Germinal center (tissue), 1 donor: ENCODE results near the gene TRIM60.
"Not testable (repeated sequence)": the region's sequence is repeated elsewhere in the genome, so short reads cannot be mapped to it uniquely, and the experiment has no call there.

Source experiments
- DNase-seq: peaks from one replicate; pipeline ENCODE4 v3.0.0; 2012; ENCODE audit warnings: mixed read lengths, low spot score

TRIM60 gene

GRCh38 chr4:165031436-165032211 is at the start of gene TRIM60:
TSS of gene TRIM60 (plus strand) at chr4:165031999. CDS start at chr4:165040073, 8,074 bp downstream.
- DNase-seq, result no peak

GRCh38 chr4:164989471-164989870 is 42.3 kb upstream of the TRIM60 start:
- DNase-seq, result no peak

- not testable (repeated sequence) for DNase-seq
Measured at GRCh38 chr4:164990786-164991185, 41.0 kb upstream of the TRIM60 start.

GRCh38 chr4:164996123-164996522 is 35.7 kb upstream of the TRIM60 start:
- not testable (repeated sequence) for DNase-seq

- no peak for DNase-seq
Measured at GRCh38 chr4:164997324-164997723, 34.5 kb upstream of the TRIM60 start.

GRCh38 chr4:164997941-164998340 is 33.9 kb upstream of the TRIM60 start:
- no peak for DNase-seq

- not testable (repeated sequence) for DNase-seq
Measured at GRCh38 chr4:164998526-164999080, 33.2 kb upstream of the TRIM60 start.

- DNase-seq, result not testable (repeated sequence)
Measured at GRCh38 chr4:165001957-165002356, 29.8 kb upstream of the TRIM60 start.

GRCh38 chr4:165005352-165005925 is 26.4 kb upstream of the TRIM60 start:
- no peak for DNase-seq

- DNase-seq, result no peak
Measured at GRCh38 chr4:165006456-165006855, 25.3 kb upstream of the TRIM60 start.

- DNase-seq, result no peak
Measured at GRCh38 chr4:165006886-165007285, 24.9 kb upstream of the TRIM60 start.

GRCh38 chr4:165009493-165010227 is 22.1 kb upstream of the TRIM60 start:
- no peak for DNase-seq

GRCh38 chr4:165010487-165010886 is 21.3 kb upstream of the TRIM60 start:
- no peak for DNase-seq

- no peak for DNase-seq
Measured at GRCh38 chr4:165010991-165011390, 20.8 kb upstream of the TRIM60 start.

GRCh38 chr4:165011403-165011802 is 20.4 kb upstream of the TRIM60 start:
- DNase-seq, result no peak

- no peak for DNase-seq
Measured at GRCh38 chr4:165013691-165014090, 18.1 kb upstream of the TRIM60 start.

GRCh38 chr4:165016971-165017370 is 14.8 kb upstream of the TRIM60 start:
- no peak for DNase-seq

GRCh38 chr4:165019995-165020394 is 11.8 kb upstream of the TRIM60 start:
- DNase-seq, result not testable (repeated sequence)

GRCh38 chr4:165025782-165026181 is 6.0 kb upstream of the TRIM60 start:
- DNase-seq, result not testable (repeated sequence)

- no peak for DNase-seq
Measured at GRCh38 chr4:165027762-165028402, 3.9 kb upstream of the TRIM60 start.

GRCh38 chr4:165048170-165048569 is 16.4 kb downstream of the TRIM60 start:
- DNase-seq, result no peak

GRCh38 chr4:165052627-165053026 is 20.8 kb downstream of the TRIM60 start:
- DNase-seq, result no peak
